ENCODE data around the gene NMB.
A peak's percentile ranks its signal among the peaks of the same experiment; 100 is the strongest.
"Not testable (repeated sequence)": the region's sequence is repeated elsewhere in the genome, so short reads cannot be mapped to it uniquely, and the experiment has no call there.

NMB gene, protein sequence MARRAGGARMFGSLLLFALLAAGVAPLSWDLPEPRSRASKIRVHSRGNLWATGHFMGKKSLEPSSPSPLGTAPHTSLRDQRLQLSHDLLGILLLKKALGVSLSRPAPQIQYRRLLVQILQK

DNA sequence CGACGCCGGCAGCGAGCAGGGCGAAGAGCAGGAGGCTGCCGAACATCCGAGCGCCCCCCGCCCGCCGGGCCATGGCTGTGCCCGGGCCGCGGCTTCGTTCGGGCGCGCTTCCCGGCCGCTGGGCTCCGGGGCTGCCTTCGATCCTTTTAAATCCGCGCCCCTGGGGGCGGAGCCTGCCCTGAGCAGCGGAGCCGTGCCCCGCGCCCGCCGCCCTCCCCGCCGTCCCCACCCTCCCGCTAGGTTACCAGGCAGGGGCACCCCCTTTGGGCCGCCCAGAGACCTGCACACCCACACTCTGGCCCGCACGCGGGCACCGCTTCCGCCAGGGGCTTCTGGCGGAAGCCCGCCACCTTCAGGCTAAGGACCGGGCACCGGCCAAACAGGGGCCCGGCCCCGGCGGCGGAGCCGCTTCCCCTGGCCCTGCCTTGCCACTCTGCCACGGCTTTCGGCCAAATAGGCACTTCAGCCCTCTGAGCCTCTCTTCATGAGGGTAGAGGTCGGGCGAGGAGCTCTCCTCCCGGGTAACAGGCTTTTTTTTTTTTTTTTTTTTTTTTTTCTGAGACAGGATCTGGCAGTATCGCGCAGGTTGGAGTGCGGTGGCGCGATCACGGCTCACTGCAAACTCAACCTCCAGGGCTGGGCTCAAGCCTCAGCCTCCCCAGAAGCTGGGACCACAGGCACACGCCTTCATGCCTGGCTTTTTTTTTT is at the start of gene NMB:
TSS of gene NMB (minus strand) at position 120 of the 708 bp plus-strand sequence. CDS start at position 73, 47 bp downstream.
- Mint-ChIP-seq H3K36me3 (no peaks in the 10 kb centered on the region), H3K4me1 (peaks cover 36% of the 10 kb centered on the region), H3K27ac (peak within 1 kb of the TSS; percentile 87), H3K27me3 (no peaks in the 10 kb centered on the region), H3K4me3 (peak within 1 kb of the TSS; percentile 82), H3K9me3 (no peaks in the 10 kb centered on the region)

DNA sequence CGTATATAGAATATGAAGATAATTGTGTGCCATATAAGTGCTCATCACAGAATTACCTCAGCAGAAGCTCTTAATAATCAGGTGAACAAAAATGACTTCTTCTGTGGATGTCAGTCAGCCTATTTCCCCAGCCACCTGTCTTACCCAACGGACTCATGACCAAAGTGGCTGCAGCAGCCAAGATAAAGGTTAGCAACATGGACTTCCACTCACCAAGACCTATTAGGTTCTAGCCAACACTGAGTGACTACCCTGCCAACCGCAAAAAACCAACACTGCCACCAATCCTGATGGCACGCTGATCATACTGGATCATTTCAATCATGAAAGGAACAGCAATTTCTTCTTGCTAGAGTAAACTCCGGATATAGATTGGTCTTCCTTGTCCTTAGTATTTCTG is 45.8 kb upstream of the NMB start:
- Mint-ChIP-seq H3K4me1 (peaks cover 75% of the 10 kb centered on the region), H3K27ac (peak overlapping the region; percentile 36)

DNA sequence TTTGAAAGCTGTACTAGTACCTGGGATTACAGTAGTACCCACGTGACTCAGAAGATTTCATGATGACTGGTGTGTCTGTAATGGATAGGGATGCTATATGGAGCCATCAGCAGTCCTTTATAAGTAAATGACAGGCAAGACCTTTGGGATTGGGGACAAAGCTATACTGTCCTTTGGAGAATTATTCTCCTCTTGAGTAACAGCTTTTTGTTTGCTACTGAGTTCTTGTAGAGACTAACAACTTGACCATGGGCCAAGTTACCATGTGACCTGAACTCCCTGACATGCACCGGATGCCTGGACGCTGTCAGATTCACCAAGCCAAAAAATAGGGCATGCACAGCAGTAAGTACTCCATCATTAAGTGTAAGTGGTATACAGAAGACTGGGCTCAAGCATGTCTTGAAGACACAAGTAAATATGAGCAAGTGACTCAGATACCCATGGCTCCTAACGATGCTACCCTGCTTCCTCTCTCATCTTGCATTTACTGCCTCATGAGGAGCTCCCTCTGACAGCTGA is 45.0 kb upstream of the NMB start:
- peak overlapping the region; percentile 48 for H3K27ac Mint-ChIP-seq

More for the DNA sequence above, 45.8 kb upstream of the NMB start:
- H3K27me3 Mint-ChIP-seq, result no peaks in the 10 kb centered on the region
- no peaks in the 10 kb centered on the region for H3K9me3 Mint-ChIP-seq
- H3K4me3 Mint-ChIP-seq, result no peak overlapping the region
- H3K36me3 Mint-ChIP-seq, result peaks cover 3% of the 10 kb centered on the region

DNA sequence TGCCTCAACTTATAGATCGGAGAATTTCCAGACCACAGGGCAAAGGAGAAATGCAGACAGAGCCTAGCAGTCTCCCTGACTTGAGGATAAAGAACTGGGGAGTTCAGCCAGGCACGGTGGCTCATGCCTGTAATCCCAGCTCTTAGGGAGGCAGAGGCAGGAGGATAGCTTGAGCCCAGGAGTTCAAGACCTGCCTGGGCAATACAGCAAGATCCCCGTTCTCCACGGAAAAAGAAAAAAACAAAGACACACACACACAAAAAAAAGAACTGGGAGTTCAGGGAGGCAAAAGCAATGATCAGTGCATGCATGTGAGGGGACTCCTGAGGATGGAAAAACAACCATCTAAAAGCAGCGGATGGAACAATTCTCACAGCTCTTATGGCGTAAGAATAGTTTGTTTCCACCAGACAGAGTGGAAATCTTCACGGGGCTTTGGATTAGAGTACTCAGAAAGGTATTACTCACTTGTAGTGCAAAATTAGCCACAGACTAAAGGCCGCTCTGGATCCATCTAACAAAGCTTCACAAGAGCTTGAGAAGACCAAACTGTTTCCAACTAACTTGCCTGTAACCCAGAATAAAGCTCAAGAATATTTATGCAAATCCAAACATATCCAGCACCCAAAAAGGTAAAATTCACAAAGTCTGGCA is 41.7 kb upstream of the NMB start:
- peaks cover 76% of the 10 kb centered on the region for H3K4me1 Mint-ChIP-seq
- H3K9me3 Mint-ChIP-seq, result no peaks in the 10 kb centered on the region
- peaks cover 1% of the 10 kb centered on the region for H3K36me3 Mint-ChIP-seq
- no peaks in the 10 kb centered on the region for H3K27me3 Mint-ChIP-seq
- peak overlapping the region; percentile 66 for H3K27ac Mint-ChIP-seq
- no peak overlapping the region for H3K4me3 Mint-ChIP-seq

More for the DNA sequence above, 45.0 kb upstream of the NMB start:
- Mint-ChIP-seq H3K9me3 (no peaks in the 10 kb centered on the region), H3K4me3 (no peak overlapping the region), H3K27me3 (no peaks in the 10 kb centered on the region), H3K36me3 (peaks cover 3% of the 10 kb centered on the region), H3K4me1 (peaks cover 75% of the 10 kb centered on the region)

DNA sequence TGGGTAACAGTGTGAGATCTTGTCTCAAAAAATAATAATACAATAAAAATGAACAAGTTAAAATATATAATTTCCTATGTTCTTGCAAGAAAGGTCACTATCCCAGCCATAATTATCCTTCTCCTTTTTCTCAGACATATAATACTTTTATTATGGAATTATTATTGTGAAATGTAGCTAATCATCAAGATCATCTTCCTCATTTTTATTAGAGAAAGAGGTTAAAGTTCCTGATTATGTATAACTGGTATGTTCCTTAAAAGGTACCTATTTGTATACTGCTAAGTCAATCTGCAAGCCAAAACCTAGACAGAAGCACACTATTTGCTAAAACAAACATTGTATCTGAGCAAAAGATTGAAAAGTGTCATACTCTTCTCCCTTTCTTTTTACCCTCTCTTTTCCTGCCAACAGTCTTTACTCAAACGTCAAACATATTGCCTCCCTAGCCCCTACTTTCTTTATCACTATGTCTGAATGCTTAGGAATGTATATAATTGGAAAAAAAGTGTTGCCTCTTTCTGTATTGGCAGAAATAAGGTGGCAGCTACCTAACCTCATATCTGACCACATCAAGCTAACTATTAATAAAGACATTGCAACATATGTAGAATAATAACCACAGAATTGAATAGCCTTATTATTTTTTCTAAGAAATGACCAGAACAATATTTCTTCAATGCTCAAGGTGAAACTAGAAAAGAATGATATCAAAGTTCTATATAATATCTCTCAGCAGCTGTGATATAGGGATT is 39.4 kb upstream of the NMB start:
- H3K27ac Mint-ChIP-seq, result peak overlapping the region; percentile 8
- no peaks in the 10 kb centered on the region for H3K36me3 Mint-ChIP-seq
- no peak overlapping the region for H3K4me3 Mint-ChIP-seq
- no peaks in the 10 kb centered on the region for H3K9me3 Mint-ChIP-seq
- no peaks in the 10 kb centered on the region for H3K27me3 Mint-ChIP-seq
- peaks cover 66% of the 10 kb centered on the region for H3K4me1 Mint-ChIP-seq

DNA sequence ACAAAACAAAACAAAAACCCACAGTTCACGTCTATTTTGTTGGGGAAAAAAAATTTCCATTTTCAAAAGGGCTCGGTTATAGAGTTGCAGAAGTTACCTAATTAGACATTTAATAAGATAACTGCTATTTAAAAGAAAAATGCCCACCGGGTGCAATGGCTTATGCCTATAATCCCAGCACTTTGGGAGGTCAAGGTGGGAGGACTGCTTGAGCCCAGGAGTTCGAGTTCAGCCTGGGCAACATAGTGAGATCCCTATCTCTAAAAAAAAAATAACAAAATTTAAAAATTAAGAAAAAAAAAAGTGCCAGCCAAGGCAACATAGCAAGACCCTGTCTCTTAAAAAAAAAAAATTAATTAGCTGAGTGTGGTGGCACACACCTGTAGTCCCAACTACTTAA is 38.8 kb upstream of the NMB start:
- H3K27ac Mint-ChIP-seq, result no peak overlapping the region
- H3K36me3 Mint-ChIP-seq, result peaks cover 2% of the 10 kb centered on the region
- no peaks in the 10 kb centered on the region for H3K9me3 Mint-ChIP-seq
- no peak overlapping the region for H3K4me3 Mint-ChIP-seq
- H3K4me1 Mint-ChIP-seq, result peaks cover 72% of the 10 kb centered on the region
- H3K27me3 Mint-ChIP-seq, result no peaks in the 10 kb centered on the region

DNA sequence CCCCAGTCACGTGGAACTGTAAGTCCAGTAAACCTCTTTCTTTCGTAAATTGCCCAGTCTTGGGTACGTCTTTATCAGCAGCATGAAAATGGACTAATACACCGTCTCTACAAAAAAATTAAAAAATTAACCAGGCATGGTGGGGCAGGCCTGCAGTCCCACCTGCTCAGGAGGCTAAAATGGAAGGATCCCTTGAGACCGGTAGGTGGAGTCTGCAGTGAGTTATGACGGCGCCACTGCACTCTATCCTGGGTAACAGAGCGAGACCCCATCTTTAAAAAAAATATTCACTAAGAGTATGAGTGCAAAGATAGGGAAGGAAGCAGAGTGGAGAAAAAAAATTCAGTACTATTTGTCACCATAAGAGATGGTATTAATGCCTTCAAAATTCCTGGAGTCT is 32.3 kb upstream of the NMB start:
- peaks cover 14% of the 10 kb centered on the region for H3K36me3 Mint-ChIP-seq
- H3K27ac Mint-ChIP-seq, result peak overlapping the region; percentile 76
- H3K4me1 Mint-ChIP-seq, result peaks cover 32% of the 10 kb centered on the region
- H3K4me3 Mint-ChIP-seq, result no peak overlapping the region
- H3K9me3 Mint-ChIP-seq, result no peaks in the 10 kb centered on the region
- no peaks in the 10 kb centered on the region for H3K27me3 Mint-ChIP-seq

DNA sequence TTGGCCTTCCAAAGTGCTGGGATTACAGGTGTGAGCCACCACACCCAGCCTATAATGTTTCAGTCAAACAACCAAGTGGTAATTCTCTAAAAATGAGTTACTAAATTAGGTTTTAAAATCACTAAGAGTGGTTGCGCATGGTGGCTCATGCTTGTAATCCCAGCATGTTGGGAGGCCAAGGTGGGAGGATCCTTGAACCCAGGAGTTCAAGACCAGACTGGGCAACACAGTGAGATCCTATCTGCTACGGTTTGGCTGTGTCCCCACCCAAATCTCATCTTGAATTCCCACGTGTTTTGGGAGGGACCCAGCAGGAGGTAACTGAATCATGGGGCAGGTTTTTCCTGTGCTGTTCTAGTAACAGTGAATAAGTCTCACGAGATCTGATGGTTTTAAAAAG is 31.9 kb upstream of the NMB start:
- Mint-ChIP-seq H3K27ac (no peak overlapping the region), H3K4me3 (no peak overlapping the region), H3K9me3 (no peaks in the 10 kb centered on the region), H3K36me3 (peaks cover 14% of the 10 kb centered on the region), H3K4me1 (peaks cover 32% of the 10 kb centered on the region), H3K27me3 (no peaks in the 10 kb centered on the region)

DNA sequence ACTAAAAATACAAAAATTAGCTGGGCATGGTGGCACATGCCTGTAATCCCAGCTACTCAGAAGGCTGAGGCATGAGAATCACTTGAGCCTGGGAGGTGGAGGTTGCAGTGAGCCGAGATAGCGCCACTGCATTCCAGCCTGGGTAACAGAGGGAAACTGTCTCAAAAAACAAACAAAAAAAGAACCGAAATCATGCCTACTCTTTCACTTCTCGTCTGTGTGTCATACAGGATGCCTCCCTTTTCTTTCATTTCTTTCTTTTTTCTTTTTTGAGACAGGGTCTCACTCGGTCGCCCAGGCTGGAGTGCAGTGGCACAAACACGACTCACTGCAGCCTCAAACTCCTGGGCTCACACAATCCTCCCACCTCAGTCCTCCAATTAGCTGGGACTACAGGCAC is 28.4 kb upstream of the NMB start:
- Mint-ChIP-seq H3K36me3 (peaks cover 14% of the 10 kb centered on the region), H3K4me1 (peaks cover 20% of the 10 kb centered on the region)
- not testable (repeated sequence) for H3K27me3 Mint-ChIP-seq, H3K4me3 Mint-ChIP-seq, H3K9me3 Mint-ChIP-seq, H3K27ac Mint-ChIP-seq

DNA sequence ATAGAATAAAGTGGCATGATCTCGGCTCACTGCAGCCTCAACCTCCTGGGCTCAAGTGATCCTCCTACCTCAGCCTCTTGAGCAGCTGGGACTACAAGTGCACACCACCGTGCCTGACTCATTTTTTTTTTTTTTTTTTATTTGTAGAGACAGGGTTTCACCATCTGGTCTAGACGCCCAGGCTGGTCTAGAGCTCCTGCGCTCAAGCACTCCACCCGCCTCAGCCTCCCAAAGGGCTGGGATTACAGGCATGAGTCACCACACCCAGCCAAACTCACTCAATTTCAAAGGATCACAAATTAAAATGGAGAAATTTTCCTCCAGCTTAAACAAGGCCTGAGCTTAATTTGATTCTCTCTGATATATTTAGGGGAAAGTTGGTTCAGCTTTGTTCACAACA is 27.3 kb upstream of the NMB start:
- Mint-ChIP-seq H3K4me1 (peaks cover 13% of the 10 kb centered on the region), H3K36me3 (peaks cover 8% of the 10 kb centered on the region), H3K9me3 (no peaks in the 10 kb centered on the region), H3K27ac (no peak overlapping the region), H3K4me3 (no peak overlapping the region), H3K27me3 (no peaks in the 10 kb centered on the region)

DNA sequence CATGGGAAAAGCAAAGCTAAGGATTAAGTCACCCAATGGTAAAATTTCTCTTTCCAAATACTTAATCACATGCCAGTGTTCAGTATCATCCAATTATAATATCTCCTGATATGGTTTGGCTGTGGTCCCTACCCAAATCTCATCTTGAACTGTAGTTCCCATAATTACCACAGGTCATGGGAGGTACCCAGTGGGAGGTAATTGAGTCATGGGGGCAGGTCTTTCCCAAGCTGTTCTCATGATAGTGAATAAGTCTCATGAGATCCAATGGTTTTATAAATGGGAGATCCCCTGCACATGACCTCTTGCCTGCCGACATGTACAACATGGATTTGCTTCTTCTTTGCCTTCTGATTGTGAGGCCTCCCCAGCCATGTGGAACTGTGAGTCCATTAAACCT is 26.1 kb upstream of the NMB start:
- Mint-ChIP-seq H3K4me1 (peaks cover 10% of the 10 kb centered on the region), H3K9me3 (no peaks in the 10 kb centered on the region), H3K36me3 (peaks cover 4% of the 10 kb centered on the region), H3K4me3 (no peak overlapping the region), H3K27ac (no peak overlapping the region), H3K27me3 (no peaks in the 10 kb centered on the region)

DNA sequence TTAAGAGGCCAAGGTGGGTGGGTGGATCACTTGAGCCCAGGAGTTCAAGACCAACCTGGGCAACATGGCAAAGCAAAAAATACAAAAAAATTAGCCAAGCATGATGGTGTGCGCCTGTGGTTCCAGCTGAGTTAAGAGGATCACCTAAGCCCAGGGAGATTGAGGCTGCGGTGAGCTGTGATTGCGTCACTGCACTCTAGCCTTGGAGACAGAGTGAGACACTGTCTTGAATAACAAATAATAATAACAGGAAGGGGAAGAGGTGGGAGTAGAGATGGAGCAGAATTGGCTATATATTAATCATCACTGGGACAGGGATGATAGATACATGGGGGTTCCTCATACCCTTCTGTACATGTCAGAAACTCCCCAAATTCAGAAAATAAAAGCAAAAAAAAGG is 23.8 kb upstream of the NMB start:
- peaks cover 4% of the 10 kb centered on the region for H3K36me3 Mint-ChIP-seq
- no peak overlapping the region for H3K27ac Mint-ChIP-seq
- no peak overlapping the region for H3K4me3 Mint-ChIP-seq
- no peaks in the 10 kb centered on the region for H3K27me3 Mint-ChIP-seq
- H3K9me3 Mint-ChIP-seq, result no peaks in the 10 kb centered on the region
- peaks cover 10% of the 10 kb centered on the region for H3K4me1 Mint-ChIP-seq

DNA sequence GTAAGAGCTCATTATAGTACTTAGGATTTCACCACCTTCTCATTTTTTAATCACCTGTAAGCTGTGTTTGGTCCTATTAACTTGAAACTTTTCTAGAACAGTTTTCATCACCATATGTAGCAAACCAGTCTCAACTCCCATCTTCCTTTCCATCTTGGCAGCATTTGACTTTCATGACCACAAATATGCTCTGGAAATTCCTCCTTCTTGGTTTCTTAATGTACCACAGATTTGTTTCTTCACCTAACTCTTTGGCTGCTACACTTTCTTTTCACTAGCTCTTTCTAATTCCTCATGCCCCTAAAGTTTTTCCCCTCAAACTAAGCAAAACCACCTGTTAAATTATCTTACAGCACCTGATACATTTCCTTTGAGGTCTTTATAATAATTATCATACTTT is 13.2 kb upstream of the NMB start:
- no peak overlapping the region for H3K4me3 Mint-ChIP-seq
- H3K36me3 Mint-ChIP-seq, result peaks cover 9% of the 10 kb centered on the region
- H3K4me1 Mint-ChIP-seq, result peaks cover 35% of the 10 kb centered on the region

DNA sequence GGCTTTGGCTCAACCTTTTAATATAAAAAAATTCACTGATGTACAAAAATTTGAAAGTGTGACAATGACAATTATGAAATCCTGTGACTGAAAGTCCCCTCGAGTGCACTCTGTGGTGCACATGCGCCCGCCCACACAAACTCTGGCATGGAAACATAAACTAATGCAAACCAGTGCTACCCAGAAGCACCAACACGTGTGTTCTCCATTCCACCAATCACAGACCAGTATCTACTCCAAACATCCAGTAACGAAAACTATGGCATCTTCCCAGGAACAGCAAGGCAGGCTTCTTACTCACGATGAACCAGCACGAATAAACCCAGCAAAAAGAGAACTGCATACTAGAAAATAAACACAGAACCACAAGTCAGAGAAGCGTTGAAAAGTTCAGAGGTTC is 11.7 kb upstream of the NMB start:
- Mint-ChIP-seq H3K27ac (peak overlapping the region; percentile 24), H3K36me3 (peaks cover 9% of the 10 kb centered on the region), H3K27me3 (no peaks in the 10 kb centered on the region), H3K4me1 (peaks cover 35% of the 10 kb centered on the region), H3K9me3 (no peaks in the 10 kb centered on the region), H3K4me3 (no peak overlapping the region)

More for the DNA sequence above, 13.2 kb upstream of the NMB start:
- H3K27ac Mint-ChIP-seq, result peak overlapping the region; percentile 52
- no peaks in the 10 kb centered on the region for H3K27me3 Mint-ChIP-seq
- no peaks in the 10 kb centered on the region for H3K9me3 Mint-ChIP-seq

DNA sequence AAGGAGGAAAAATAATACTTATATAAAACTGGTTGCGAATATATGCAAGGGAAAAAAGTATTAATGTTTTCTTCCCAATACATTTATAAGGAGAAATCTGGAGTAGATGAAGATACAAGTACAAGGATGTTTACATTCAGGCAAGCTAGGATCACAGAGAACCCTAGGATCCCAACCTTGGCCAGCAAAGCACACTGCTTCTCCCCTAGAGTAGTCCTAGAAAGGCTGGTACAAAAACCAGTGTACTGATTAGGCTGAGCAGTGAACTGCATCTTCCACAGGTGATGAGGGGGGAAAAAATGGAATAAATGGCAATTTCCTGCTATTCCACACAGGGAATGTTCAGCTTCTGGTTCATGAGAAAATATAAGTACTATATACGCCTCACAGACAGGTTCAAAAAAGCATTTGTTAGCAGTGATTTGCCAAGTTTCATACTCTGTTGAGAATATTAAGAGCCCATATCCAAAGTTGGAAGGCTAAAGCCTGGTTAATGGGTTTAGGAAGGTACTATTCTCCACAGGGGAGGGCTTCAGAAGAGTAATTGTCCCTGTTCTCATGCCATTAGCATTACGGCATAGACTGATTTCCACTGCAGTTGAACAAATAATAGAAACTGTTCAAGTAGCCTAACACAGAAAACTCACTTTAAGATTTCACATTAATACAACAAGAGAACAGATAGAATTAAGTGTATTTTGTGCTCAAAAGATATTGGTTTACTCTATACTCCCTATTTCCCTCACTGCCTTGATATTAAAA is 10.4 kb upstream of the NMB start:
- Mint-ChIP-seq H3K4me1 (peaks cover 35% of the 10 kb centered on the region), H3K27me3 (no peaks in the 10 kb centered on the region), H3K27ac (peak overlapping the region; percentile 63), H3K36me3 (peaks cover 11% of the 10 kb centered on the region), H3K9me3 (no peaks in the 10 kb centered on the region), H3K4me3 (no peak overlapping the region)

Measured in activated naive CD4-positive, alpha-beta T cell treated with anti-CD3 and anti-CD28 coated beads, Interleukin-2, amount 50 U/mL, for 24 hours (primary cell).